Tibial nerve (tissue), 4 donors: Measurements from ENCODE around the gene ELMO1.

ENCODE experiments used
- EP300 ChIP-seq, 2 donors: sonication (generic); formaldehyde crosslinking; IDR thresholded peaks; one replicate each; pipeline ENCODE4 v1.6.1; 2017; ENCODE audit warnings: antibody characterized with exemption in 2 of 2, mild to moderate bottlenecking in 1 of 2
- POLR2A ChIP-seq, 2 donors: fragments of 450-650 bp; IDR thresholded peaks; one replicate each; pipeline ENCODE4 v1.6.1; 2017; ENCODE audit warnings: antibody characterized with exemption in 2 of 2, mild to moderate bottlenecking in 2 of 2, moderate library complexity in 2 of 2
- TF ChIP-seq, protein P1 (sequence below), 5 experiments: fragments of 200-600 bp in 3 of 5; fragments of 450-650 bp in 2 of 5; sonication (generic) in 3 of 5; IDR thresholded peaks; one replicate each; pipeline ENCODE4 v1.5.1; 2016 to 2019; ENCODE audit warnings: antibody characterized with exemption in 5 of 5, mild to moderate bottlenecking in 3 of 5, moderate library complexity in 2 of 5

DNA sequence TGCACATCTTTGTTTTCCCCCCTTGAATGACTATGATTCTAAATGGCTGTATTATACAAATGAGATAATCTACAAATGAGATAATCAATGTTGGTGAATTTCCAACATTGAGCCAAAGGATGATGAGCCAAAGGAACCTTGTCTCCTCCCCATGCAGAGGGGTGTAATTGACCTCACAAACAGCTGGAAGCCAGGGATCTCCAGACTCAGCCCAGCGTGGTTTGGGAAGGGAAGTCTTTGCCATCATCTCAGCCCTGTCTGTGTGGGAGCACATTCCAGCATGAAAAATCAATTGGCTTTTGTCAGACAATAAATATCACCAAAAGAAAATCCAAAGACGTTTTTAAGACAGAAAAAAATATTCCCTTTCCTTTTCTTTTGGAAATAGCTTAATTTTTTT is 452.9 kb downstream of the ELMO1 start:
- TF ChIP-seq, protein P1, sequence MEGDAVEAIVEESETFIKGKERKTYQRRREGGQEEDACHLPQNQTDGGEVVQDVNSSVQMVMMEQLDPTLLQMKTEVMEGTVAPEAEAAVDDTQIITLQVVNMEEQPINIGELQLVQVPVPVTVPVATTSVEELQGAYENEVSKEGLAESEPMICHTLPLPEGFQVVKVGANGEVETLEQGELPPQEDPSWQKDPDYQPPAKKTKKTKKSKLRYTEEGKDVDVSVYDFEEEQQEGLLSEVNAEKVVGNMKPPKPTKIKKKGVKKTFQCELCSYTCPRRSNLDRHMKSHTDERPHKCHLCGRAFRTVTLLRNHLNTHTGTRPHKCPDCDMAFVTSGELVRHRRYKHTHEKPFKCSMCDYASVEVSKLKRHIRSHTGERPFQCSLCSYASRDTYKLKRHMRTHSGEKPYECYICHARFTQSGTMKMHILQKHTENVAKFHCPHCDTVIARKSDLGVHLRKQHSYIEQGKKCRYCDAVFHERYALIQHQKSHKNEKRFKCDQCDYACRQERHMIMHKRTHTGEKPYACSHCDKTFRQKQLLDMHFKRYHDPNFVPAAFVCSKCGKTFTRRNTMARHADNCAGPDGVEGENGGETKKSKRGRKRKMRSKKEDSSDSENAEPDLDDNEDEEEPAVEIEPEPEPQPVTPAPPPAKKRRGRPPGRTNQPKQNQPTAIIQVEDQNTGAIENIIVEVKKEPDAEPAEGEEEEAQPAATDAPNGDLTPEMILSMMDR (IDR thresholded peaks at IDR 0.05), result no peak
- TF ChIP-seq POLR2A (IDR thresholded peaks at IDR 0.05) (no peak), EP300 (IDR thresholded peaks at IDR 0.05) (no peak)
